ENCODE measurements around the gene NKIRAS2.

The NKIRAS2 gene

GRCh38 chr17:42027961-42028790 lies 8.3 kb downstream of the NKIRAS2 start:
- peak; percentile 26 for DNase-seq

GRCh38 chr17:42028791-42029127 lies 8.9 kb downstream of the NKIRAS2 start:
- DNase-seq: no peak

GRCh38 chr17:42031584-42031983 lies 11.7 kb downstream of the NKIRAS2 start:
- no peak for DNase-seq

DNA sequence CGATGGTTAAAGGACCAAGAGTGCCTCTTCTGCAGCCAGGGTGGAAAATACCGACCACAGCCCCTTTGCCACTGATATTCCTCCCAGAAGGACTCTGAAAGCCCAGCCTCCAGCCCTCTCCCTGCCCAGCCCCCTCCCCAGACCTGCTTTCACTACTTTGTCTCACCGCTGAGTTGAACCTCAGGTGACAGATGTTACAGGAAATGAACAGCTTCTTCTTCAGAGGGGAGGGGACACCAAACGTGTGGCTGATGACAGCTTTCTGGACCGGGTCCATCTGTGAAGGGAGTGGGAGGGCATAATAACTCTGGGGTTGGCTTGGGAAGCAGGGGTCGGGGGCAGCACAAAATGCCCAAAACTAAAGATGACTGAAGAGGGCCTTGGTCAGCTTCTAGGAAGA lies 14.2 kb downstream of the NKIRAS2 start:
- DNase-seq: no peak

DNA sequence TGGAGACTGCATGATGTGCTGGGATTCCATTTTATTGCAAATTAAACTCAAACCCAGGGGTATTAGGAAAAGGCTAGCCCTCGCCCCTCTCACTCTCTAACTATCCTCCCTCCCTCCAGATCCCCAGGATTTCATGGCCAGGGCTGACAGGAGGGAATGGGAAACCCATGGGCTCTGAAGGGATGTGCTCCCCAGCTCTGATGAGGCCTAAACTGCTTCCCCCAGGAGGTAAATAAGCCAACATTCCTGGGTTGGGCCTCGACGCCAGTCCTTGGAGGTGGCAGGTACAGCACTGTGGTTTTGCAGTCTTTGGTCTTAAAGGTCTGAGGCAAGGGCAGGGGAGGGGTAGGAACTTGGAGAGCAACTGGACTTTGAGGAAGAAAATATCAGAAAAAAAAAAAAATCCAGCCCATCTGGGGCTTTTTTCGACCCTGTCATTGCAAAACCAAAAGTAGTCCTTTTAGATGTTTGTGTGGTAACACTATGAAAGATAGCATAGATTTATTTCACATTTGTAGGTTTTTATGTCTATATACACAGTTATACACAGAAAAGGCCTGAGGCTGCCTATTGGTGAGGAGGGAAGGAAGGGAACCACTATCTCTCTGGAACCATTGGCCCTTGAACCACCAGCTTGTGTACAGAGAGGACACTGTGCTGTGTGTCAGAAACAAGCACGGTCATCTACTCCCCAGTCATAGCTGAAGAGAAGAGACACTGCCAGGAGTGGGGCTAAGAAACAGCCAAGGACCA lies 18.5 kb downstream of the NKIRAS2 start:
- DNase-seq: peak; percentile 35

- no peak for DNase-seq
Observed at GRCh38 chr17:42039794-42040763, 20.2 kb downstream of the NKIRAS2 start.

DNA sequence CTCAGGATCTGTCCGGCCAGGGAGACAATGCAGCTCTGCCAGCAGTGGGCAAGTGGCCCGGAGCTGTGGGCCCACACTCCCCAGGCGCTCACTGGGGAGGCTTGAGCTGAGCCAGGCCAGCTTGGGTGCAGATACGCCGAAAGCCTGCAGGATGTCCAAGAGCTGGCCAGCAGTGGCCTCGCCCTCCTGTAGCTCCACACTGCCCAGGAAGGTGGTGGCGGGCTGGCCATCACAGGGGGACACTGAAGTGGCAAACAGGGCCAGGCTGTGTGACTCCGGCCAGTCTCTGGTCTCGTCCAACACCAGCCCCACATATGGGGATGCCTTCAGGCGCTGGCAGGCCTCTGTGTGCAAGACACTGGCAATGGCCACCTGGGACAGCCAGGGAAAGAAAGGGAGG lies 20.9 kb downstream of the NKIRAS2 start:
- DNase-seq: no peak

DNA sequence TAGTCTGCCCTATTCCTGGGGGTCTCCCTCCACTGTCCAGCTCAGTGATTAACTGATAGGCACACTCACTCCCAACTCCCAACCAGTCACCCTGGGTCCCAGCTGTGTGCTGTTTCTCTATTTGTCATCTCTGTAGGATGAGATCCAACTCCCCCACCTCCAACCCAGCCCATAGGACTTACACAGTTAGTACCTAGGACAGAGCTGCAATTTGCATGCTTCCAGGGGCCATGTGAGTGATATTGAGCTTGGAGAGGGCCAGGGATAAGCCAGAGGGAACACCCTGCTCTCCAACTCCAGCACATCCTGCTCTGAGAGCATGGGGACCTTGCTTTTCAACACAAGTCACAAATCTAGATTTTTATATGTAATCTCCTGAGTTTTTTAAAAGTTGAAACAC lies 21.7 kb downstream of the NKIRAS2 start:
- no peak for DNase-seq

DNA sequence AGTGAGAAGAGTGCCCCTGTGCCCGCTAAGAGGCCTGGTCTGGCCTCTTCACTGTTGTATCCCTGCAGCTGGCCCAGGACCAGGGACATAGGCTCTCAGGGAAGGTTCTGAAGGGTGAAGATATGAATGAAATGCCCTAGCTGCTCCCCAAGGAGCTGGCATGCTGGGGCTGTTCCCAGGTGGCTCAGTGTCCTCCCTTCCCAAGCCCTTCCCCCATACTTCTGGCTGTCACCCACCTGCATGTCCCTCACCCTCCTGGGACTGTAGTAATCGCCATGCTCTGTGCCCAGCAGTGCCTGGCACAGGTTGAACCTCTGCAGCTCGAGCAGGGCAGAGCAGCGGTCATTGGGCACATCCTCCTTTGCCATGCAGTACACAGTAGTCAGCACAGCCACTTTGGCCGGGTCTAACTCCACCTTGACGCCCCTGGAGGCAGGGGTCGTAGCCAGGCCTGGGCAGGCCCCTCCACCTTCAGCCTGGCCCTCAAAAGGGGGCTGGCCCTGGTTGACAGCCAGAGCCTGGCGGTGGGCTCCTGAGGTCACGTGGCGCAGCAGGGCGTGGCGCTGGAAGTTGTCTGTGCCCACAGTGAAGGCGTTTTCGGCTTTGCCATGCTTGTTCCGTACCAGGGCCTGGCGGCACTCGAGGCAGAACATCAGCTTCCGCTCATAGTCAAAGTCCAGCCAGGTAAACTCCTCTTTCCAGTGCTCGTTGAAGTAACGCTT lies 22.9 kb downstream of the NKIRAS2 start:
- DNase-seq: no peak

GRCh38 chr17:42045719-42046118 lies 25.8 kb downstream of the NKIRAS2 start:
- no peak for DNase-seq

GRCh38 chr17:42047343-42047742 lies 27.5 kb downstream of the NKIRAS2 start:
- DNase-seq: no peak

- DNase-seq: no peak
Observed at GRCh38 chr17:42049834-42050392, 30.0 kb downstream of the NKIRAS2 start.

GRCh38 chr17:42050393-42051012 lies 30.6 kb downstream of the NKIRAS2 start, which contains the start of gene C17orf113:
Gene C17orf113 (minus strand): TSS chr17:42050601. CDS start chr17:42043376, 7,225 bp downstream.
- DNase-seq: peak; percentile 54

DNA sequence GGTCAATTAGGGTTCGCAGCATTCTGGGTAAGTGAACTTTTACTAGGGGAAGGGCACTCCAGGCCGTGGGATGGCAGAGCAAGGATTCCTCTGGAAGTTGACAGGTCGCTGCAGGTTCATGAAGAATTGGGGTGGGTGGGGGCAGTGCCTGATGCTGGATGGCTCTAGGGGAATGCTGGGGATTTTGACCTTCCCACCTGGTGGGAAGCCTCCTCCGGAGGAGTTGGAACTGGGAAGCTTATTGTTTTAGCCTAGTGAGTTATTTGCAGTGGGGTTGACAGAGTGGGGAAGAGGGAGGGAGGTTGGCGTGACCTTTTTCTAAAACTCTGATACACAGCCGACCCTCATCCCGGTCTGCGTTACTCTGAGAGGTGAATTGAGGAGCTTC lies 31.1 kb downstream of the NKIRAS2 start:
- no peak for DNase-seq

- DNase-seq: no peak
Observed at GRCh38 chr17:42051645-42052044, 31.8 kb downstream of the NKIRAS2 start.

DNA sequence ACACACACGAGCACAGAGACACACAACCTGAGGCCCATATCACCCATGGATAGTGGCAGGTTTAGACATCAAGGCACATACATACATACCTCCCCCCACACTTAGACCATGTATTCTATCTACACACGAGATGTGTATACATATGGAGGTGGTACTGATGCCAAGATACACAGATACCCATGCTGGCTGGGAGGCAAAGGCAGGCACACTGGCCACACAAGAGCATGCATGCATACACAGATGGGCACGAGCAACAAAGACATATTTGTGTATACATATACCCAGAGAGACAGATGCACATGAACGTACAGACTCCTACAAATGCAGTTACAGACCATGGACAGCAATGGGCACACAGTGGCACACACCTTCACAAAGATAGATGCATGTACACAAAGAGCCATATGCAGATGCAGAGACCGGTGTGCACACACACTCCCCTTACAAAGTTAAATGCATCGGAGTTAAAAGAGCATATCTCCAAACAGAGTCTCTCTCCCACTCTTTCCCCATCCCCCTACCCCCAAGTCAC lies 32.5 kb downstream of the NKIRAS2 start:
- no peak for DNase-seq

GRCh38 chr17:42053731-42054500 lies 34.0 kb downstream of the NKIRAS2 start:
- no peak for DNase-seq

DNA sequence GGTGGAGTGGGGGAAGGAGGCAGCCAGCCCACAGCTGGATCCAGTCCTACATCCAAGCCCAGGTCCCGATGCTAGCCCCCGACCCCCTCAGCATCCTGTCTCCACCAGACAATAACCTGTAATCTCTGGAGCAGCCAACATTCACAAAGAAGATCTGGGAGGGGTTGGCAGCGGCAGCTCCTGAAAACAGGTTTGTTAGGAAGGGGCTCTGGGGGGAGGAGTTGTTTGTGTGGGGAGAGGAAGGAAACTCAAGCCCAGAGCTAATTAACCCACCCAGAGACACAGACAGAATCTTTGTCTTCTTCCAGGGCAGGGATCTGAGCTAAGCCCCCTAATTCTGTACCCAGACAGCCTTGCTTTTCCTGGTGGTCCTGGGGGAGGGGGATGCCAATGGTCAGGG lies 35.1 kb downstream of the NKIRAS2 start:
- DNase-seq: no peak

DNA sequence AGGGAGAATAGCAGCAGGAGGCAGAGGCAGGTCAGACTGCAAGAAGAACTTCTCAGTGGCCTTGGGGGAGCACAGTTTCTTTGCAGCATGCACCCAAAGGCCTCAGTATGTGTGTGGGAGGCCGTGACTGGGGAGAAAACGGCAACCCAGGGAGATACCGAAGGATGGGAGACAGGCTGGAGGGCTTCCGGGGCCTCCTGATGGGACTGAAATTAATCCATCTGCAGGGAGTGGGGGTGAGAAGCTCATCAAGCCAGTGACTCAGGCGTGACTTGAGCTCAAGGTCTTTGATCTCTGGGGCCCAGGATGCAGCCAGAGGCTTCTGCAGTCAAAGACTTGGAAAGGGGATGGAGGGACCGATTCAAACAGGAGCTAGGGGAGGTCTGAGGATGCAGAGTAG lies 35.6 kb downstream of the NKIRAS2 start:
- DNase-seq: no peak

DNA sequence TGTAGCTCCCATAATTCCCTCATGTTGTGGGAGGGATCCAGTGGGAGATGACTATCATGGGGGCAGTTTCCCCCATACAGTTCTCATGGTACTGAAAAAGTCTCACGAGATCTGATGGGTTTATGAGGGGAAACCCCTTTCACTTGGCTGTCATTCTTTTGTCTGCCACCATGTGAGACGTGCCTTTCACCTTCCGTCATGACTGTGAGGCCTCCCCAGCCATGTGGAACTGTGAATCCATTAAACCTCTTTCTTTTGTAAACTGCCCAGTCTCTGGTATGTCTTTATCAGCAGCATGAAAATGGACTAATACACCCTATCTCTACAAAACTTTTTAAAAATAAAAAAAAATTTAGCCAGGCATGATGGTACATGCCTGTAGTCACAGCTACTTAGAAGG lies 36.7 kb downstream of the NKIRAS2 start:
- DNase-seq: no peak

GRCh38 chr17:42058063-42058462 lies 38.2 kb downstream of the NKIRAS2 start:
- no peak for DNase-seq
